ENCODE measurements around the gene LRRC57.

- TF ChIP-seq CTCF (IDR thresholded peaks at IDR 0.05) (no peak), POLR2A (IDR thresholded peaks at IDR 0.05) (no peak)
Measured at GRCh38 chr15:42523331-42523730, 25.3 kb downstream of the LRRC57 start.

All from testis (tissue), 2 donors.